Vagina (tissue), 2 donors: ENCODE results near the gene FBXL16.

Experiments used
- POLR2AphosphoS5 ChIP-seq, 2 donors: sonication (generic); formaldehyde crosslinking; IDR thresholded peaks; one replicate each; pipeline ENCODE4 v1.9.0; 2017; ENCODE audit warnings: antibody characterized with exemption in 2 of 2, mild to moderate bottlenecking in 2 of 2, low read depth in 1 of 2; ENCODE audit not compliant: insufficient read depth in 1 of 2
- TF ChIP-seq, protein P1 (sequence below), 3 experiments: fragments of 450-650 bp in 2 of 3; fragments of 200-600 bp in 1 of 3; sonication (generic) in 1 of 3; IDR thresholded peaks; one replicate each; pipeline ENCODE4 v1.5.1; 2017 to 2019; ENCODE audit warnings: antibody characterized with exemption in 3 of 3, mild to moderate bottlenecking in 2 of 3, moderate library complexity in 2 of 3

- TF ChIP-seq, protein P1, sequence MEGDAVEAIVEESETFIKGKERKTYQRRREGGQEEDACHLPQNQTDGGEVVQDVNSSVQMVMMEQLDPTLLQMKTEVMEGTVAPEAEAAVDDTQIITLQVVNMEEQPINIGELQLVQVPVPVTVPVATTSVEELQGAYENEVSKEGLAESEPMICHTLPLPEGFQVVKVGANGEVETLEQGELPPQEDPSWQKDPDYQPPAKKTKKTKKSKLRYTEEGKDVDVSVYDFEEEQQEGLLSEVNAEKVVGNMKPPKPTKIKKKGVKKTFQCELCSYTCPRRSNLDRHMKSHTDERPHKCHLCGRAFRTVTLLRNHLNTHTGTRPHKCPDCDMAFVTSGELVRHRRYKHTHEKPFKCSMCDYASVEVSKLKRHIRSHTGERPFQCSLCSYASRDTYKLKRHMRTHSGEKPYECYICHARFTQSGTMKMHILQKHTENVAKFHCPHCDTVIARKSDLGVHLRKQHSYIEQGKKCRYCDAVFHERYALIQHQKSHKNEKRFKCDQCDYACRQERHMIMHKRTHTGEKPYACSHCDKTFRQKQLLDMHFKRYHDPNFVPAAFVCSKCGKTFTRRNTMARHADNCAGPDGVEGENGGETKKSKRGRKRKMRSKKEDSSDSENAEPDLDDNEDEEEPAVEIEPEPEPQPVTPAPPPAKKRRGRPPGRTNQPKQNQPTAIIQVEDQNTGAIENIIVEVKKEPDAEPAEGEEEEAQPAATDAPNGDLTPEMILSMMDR (IDR thresholded peaks at IDR 0.05) = no peak
- no peak for TF ChIP-seq POLR2AphosphoS5 (IDR thresholded peaks at IDR 0.05; ENCODE audit: insufficient read depth in 1 of 2, low read depth in 1 of 2)
These were observed 36.5 kb upstream of the FBXL16 start for GRCh38 chr16:741986-742629.
